ENCODE data around the gene OR2V1. TPM values are rescaled to one million over a fixed set of nuclear protein-coding genes. Genes with fewer than 3 reads are reported as not detected.

The OR2V1 gene
- total RNA-seq, 1 donor from 2014 or later, result not detected

DNA sequence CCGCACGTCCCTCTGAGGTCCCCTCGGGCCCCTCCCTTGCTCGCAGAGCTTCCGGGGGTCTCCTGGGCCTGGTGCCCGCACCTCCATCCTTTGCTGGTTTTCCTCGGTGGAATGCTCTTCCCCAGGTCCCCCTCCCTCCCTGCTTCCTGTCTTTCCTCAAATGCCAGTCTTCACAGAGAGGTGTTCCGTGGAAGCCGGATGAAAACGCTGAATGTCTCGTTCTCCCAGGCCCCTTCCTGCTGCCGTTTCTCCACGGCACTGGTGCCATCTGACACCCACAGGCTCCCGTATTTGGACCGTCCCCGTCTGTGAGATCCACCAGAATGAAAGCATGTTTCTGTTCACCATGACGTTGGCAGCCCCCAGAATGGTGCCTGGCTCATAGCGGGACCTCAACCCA is 4.1 kb downstream of the OR2V1 start:
- Mint-ChIP-seq H3K27me3 (ENCODE audit: low read depth) (peaks cover 52% of the 10 kb centered on the region), H3K27ac (ENCODE audit: unreplicated experiment) (no peak overlapping the region), H3K36me3 (ENCODE audit: low read depth) (no peaks in the 10 kb centered on the region), H3K4me3 (ENCODE audit: unreplicated experiment) (no peak overlapping the region), H3K9me3 (ENCODE audit: low read depth) (peaks cover 3% of the 10 kb centered on the region), H3K4me1 (ENCODE audit: low read depth) (no peaks in the 10 kb centered on the region)
- no peak for DNase-seq (ENCODE audit: low spot score)
- TF ChIP-seq, protein P1, sequence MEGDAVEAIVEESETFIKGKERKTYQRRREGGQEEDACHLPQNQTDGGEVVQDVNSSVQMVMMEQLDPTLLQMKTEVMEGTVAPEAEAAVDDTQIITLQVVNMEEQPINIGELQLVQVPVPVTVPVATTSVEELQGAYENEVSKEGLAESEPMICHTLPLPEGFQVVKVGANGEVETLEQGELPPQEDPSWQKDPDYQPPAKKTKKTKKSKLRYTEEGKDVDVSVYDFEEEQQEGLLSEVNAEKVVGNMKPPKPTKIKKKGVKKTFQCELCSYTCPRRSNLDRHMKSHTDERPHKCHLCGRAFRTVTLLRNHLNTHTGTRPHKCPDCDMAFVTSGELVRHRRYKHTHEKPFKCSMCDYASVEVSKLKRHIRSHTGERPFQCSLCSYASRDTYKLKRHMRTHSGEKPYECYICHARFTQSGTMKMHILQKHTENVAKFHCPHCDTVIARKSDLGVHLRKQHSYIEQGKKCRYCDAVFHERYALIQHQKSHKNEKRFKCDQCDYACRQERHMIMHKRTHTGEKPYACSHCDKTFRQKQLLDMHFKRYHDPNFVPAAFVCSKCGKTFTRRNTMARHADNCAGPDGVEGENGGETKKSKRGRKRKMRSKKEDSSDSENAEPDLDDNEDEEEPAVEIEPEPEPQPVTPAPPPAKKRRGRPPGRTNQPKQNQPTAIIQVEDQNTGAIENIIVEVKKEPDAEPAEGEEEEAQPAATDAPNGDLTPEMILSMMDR (IDR thresholded peaks at IDR 0.05), result no peak

- H3K27me3 Mint-ChIP-seq (ENCODE audit: low read depth), result peaks cover 52% of the 10 kb centered on the region
- H3K36me3 Mint-ChIP-seq (ENCODE audit: low read depth), result no peaks in the 10 kb centered on the region
- peaks cover 3% of the 10 kb centered on the region for H3K9me3 Mint-ChIP-seq (ENCODE audit: low read depth)
- H3K4me1 Mint-ChIP-seq (ENCODE audit: low read depth), result no peaks in the 10 kb centered on the region
- no peak overlapping the region for H3K4me3 Mint-ChIP-seq (ENCODE audit: unreplicated experiment)
- H3K27ac Mint-ChIP-seq (ENCODE audit: unreplicated experiment), result no peak overlapping the region
- DNase-seq (ENCODE audit: low spot score), result no peak
- TF ChIP-seq, protein P1 (IDR thresholded peaks at IDR 0.05), result no peak
Measured at GRCh38 chr5:181124526-181124925, 6.4 kb downstream of the OR2V1 start.

DNA sequence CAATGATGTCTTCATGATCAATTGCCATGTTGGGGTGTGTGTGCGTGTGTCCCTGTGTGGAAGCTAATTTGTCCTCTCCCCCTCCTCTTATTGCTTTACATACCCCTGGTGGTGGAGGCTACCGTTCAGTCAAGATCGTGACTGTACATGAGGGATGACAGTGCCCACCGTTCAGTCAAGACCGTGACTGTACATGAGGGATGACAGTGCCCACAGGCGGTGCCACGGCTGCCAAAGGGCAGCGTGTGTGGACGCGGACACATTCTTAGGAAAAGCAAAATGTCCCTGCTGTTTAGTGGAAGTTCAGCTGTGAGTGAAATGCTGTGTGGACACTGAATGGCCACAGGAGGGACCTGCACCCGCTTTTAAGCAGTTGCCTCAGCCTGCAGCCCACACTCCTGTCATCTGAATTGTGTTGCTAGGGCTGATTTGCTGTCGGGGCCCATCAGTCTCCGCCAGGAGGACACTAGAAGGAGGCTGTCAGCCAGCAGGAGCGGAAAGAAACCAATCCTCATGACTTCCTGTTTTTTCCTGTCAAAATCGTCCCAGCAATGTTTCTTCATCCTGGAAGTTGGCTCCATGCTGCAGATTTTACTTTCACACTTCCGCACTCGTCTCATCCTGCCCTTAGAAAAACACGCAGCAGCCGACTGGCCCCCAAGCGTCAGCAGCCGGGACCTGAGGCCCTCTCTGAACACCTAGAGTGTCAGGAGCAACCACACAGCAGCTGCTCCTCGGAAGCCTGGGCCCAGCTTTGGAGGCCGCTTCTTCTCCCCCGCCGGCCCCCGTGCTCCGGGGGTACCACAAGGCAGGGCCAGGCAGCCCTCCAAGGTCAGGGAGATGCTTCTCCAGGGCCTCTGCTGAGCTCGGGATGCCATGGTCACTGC is 9.1 kb downstream of the OR2V1 start:
- H3K9me3 Mint-ChIP-seq (ENCODE audit: low read depth), result peaks cover 3% of the 10 kb centered on the region
- H3K36me3 Mint-ChIP-seq (ENCODE audit: low read depth), result no peaks in the 10 kb centered on the region
- H3K27me3 Mint-ChIP-seq (ENCODE audit: low read depth), result peaks cover 58% of the 10 kb centered on the region

DNA sequence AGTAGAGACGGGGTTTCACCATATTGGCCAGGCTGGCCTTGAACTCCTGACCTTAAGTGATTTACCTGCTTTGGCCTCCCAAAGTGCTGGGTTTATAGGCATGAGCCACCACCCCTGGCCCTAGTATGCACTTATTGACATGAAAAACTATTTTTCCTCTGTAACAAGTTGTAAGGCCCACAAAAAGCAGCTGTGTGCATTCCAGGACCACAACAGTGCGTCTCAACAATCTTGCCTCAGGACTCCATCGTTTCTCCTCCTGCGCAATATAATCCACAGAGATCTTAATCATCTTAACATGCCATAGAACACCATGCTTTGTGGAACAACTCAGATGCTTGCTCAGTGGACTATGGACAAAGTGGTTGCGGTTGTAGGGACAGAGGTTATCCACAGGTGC is 10.2 kb downstream of the OR2V1 start:
- Mint-ChIP-seq H3K4me3 (ENCODE audit: unreplicated experiment) (no peak overlapping the region), H3K27me3 (ENCODE audit: low read depth) (peaks cover 61% of the 10 kb centered on the region), H3K9me3 (ENCODE audit: low read depth) (peaks cover 3% of the 10 kb centered on the region), H3K27ac (ENCODE audit: unreplicated experiment) (no peak overlapping the region), H3K36me3 (ENCODE audit: low read depth) (no peaks in the 10 kb centered on the region), H3K4me1 (ENCODE audit: low read depth) (no peaks in the 10 kb centered on the region)
- no peak for DNase-seq (ENCODE audit: low spot score)
- TF ChIP-seq, protein P1 (IDR thresholded peaks at IDR 0.05), result no peak

More for the DNA sequence above, 9.1 kb downstream of the OR2V1 start:
- no peak overlapping the region for H3K27ac Mint-ChIP-seq (ENCODE audit: unreplicated experiment)
- TF ChIP-seq, protein P1 (IDR thresholded peaks at IDR 0.05), result no peak
- no peak overlapping the region for H3K4me3 Mint-ChIP-seq (ENCODE audit: unreplicated experiment)
- no peaks in the 10 kb centered on the region for H3K4me1 Mint-ChIP-seq (ENCODE audit: low read depth)
- no peak for DNase-seq (ENCODE audit: low spot score)

- Mint-ChIP-seq H3K27ac (ENCODE audit: unreplicated experiment) (no peak overlapping the region), H3K36me3 (ENCODE audit: low read depth) (no peaks in the 10 kb centered on the region), H3K4me1 (ENCODE audit: low read depth) (peaks cover 4% of the 10 kb centered on the region), H3K4me3 (ENCODE audit: unreplicated experiment) (no peak overlapping the region), H3K9me3 (ENCODE audit: low read depth) (peaks cover 3% of the 10 kb centered on the region), H3K27me3 (ENCODE audit: low read depth) (peaks cover 63% of the 10 kb centered on the region)
- DNase-seq (ENCODE audit: low spot score), result no peak
- TF ChIP-seq, protein P1 (IDR thresholded peaks at IDR 0.05), result no peak
Measured at GRCh38 chr5:181120306-181120705, 10.7 kb downstream of the OR2V1 start.
